Epidermal melanocyte (primary cell): ENCODE results near the gene CHCHD3.
"Not testable (repeated sequence)": the region's sequence is repeated elsewhere in the genome, so short reads cannot be mapped to it uniquely, and the experiment has no call there.

ENCODE experiments used
- DNase-seq: peaks from one replicate; pipeline ENCODE4 v3.0.0; 2011; ENCODE audit warnings: low spot score; ENCODE audit not compliant: insufficient read length

CHCHD3 gene

DNA sequence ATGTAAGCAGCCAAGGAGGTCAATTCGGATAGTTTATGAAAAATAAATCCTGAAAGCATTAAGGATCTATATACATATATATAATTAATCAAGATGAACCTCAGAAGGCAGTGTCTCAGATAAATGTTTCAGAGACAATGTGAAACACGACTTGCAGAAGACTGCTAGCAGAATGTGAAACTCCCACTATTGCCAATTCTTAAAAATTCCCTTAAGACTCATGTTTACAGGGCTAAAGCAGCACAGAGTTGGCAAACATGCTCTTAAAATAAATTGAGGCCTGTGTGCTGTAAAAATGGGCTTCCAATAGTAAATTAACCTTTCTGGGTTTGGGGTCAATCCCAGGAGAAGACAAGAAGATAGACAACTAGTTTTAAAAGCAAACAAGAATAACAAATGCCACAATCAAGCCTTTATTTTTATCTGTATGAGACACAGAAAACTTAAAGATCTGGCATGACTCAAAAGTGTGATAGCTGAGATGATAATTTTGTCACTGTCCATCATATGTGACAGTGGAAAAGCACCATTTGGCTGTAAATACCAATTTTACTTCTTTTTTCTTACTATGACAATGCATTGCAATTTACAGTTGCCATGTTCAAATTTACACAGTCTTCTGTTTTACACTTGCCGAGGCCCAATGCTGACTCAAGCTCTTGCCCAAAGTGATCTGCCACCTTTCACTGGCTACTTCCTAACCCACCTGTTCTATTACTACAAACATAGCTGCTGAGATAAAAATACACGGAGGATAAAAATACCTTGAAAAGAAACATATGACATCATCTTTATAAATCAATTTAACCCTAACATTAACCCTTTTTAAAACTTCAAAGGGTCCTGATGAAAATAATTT, 78.6 kb downstream of the CHCHD3 start:
- DNase-seq = no peak

DNA sequence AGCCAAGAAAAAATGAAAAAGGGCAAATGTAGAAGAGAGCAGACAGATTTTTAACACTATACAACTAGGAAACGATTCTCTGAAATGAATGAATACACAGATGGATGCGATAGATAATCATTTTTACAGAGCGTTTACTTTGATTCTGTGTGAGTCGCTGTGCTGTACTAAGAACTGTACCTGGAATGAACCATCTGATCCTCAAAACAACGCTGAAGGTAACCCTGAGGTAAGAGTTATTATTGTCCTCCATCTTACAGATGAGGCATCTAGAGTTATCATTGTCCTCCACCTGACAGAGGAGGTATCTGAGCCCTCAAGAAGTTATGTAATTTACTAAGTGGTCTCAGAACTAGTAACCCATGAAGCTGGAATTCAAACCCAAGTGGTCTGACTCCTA, 80.2 kb downstream of the CHCHD3 start:
- no peak for DNase-seq

DNA sequence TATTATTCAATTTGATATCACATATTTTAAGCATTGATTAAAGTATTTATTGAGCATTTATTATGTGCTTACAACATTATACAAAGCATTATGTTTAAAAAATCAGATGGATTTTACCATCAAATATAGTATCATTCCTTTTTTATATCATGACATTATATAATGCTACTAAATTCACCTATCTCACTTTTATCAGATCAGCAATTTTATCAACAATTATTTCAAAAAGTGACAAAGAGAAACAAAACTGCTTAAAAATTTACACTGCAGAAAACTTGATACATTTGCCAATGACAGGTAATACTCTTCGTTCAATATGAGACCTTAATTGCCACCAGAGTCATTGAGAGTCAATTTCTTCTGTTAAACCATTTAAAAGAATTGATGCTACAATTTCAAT, 82.0 kb downstream of the CHCHD3 start:
- DNase-seq = no peak

DNA sequence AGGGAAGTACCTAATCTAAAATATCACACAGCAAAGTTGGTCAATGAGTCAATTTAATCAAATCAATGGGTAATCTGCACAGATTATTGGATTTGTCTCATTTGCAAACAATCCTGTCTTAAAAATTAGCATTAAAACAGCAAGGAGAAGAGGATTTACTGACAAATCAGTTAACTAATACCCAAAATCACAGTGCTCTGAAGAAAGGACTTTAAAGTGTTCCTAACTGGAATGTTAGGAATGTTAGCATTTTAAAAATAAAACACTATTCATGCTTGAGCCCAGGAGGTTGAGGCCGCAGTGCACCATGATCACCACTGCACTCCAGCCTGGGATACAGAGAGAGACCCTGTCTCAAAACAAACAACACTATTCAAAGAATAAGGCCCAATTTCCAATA, 83.1 kb downstream of the CHCHD3 start:
- DNase-seq = no peak

DNA sequence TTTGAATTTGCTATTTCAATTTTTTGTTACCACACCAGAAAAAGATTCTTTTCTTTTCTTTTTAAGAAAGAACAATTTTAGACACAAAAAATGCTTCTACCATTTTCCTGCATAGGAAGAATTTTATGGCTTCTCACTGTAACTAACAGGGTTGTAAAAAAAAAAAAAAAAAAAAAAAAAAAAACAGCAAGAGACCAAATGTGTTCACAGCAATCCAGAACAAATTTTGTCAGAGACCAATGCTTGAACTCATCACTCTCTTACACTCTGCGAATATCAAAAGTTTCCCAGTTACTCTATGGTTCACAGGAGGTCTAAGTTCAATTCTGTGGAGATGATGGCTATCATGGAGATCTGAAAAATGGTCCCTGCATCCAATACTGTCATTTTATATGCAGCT, 84.4 kb downstream of the CHCHD3 start:
- no peak for DNase-seq

DNA sequence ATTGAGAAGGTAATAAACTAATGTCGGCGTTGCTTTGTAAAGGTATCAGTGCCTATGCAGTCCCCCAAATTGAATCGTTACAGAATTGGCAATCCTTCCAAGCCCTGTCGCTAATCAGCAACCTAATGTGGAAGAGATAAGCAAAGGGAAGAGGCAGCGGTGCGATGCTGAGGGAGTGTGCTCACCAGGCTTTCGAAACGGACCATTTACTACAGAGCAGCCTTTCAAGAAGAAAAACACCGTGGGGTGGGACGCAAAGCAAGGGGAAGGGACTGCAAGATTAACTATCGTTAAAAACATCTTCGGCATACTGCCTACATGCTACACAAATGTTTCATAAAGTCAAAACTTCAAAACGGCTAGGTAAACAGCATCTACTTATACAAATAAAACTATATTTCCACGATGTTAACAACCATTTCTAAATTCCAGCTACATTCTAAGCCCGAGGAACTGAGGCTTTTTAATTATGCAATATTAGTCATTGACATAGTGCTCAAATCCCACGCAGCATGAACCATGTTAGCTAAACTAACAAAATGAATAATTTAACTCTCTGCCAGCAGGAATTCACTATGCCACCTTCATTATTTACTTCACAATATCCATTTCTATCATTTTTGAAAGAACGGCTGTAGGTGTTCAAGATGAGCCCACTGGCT, 85.2 kb downstream of the CHCHD3 start:
- DNase-seq = no peak

DNA sequence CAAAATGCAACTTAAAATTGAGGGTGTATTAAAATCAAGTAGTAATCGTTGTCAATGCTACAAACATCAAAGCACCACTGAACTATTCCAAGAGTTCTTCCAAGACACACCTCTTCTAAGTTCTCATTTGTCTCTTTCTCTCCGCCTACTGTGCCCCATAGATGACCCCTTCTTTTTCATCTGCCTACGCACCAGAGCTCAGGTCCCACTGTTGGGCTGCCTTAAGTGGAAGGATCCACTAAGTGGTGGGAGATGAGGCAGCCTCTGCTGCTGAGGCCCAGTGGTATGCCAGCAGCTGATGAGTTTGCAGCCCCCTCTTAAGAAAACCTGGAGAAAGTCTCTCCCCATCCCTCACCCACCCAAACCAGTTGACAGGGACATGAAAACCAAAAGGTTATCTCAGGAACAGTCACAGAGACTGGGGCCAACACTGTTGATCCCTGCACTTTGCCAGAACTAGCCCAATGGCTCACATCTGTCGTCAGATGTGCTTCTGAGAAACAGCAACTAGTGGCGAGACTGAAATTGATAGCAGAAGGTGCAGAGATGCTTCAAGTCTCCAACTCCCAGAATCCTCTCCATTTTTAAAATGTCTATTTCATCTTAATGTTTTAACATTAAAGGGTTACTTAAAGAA, 88.4 kb downstream of the CHCHD3 start:
- no peak for DNase-seq

DNA sequence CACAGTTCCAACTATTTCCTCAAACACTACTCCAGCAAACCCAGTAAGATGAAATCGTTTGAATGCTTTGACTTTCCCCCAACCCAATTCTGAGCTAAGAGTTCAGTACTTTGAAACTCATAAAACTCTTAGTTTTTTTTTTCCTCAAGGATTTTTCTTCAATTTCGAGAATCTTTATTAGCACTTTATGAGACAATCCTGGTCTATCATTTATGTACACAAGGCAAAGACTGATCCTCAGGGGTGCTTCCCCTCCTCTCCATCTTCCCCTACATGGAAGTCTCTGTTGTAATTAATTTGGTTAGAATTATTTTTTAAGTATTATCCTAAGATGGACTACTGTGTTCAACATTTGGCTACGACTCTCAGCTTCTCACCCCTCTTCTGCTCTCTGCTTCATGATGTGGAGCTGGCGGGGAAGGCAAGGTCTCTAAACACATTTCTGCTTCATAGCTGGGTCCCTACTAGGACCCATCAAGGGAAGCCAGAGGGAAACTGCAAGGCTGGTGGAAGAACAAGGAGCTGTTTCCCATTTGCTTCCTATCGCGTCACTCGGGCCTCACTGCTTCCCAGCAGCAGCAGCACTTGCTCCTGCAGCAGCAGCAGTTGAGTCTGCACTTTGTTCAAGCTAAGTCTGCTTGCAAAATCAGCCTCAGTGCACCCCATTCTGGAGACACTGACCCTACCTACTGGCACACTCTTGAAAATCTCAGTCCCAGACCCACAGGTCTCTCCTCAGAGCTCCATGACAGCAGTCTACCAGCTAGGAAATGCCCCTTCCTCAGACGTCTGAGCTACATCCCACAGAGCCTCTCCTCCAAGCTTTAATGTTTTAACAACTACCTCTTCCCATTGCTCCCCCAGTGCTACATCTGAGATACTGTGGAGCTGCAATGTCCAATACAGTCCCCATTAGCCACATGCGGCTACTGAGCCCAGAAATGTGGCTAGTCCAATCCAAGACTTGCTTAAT, 90.0 kb downstream of the CHCHD3 start:
- DNase-seq = no peak

DNA sequence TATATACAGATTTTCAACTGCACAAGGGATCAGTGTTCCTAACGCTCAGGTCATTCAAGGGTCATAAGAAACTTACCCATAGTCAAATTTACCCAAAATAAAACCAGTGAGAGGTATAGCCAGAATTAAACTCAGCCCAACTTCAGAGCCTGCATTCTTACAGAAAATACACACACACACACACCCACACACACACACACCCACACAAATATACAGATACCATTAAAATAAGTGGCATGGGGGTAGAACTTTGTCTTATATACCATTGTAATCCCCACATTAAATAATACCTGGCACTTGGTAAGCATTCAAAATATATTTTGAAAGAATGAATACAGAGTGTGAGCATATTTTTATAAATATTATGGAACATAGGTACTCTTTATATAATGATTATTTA, 93.8 kb downstream of the CHCHD3 start:
- no peak for DNase-seq

DNA sequence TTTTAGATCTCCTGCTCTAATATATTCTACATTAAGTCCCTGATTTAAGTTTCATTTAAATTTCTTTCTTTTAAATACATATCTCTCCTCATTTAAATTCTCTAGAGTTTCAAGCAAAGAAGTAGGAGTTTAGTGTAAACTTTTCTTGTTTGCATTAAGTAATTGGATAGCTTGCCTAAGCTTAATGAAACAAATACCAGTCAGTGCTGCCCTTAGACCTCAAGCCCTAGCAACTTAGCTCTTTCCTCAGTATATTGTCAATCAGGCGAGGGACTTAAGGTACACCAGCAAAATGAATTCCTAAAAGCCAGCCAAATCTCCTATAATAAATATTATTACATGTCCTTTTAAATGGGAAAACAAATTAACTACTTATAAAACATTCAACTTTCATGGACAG, 101.5 kb downstream of the CHCHD3 start:
- no peak for DNase-seq

DNA sequence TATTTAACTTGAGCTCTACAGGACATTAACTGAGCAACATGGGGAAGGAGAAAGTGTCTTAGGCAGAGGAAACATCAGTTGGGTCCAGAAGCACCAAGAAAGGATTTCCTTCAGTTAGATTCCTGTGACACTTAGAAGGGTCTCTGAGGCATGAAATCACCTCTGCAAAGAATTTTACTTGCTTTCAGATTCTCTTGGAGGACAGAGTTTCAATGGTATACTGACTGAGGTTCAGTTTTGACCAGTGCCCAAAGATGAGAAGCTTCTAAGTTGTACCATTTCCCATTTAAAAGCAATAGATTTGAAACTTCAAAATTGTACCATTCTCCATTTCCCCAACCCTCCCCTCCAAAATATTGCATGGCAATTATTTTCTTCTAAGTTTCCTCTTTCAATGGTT, 102.4 kb downstream of the CHCHD3 start:
- DNase-seq = no peak

DNA sequence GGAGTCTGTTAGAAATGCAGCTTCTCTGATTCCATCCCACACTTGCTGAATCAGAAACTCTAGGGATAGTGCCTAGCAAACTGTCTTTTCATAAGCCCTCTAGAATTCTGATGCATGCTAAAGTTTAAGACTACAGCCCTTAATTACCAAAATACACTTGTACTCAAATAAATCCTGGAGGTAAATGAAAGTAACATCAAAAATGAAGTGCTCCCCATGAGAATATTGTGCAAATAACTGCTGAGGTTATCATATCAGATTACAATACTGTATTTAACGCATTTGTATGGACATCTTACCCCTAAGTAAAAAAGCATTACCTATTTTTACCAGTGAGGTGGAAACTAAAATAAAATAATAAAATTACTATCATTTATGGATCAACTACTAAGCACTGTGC, 104.7 kb downstream of the CHCHD3 start:
- DNase-seq = no peak

DNA sequence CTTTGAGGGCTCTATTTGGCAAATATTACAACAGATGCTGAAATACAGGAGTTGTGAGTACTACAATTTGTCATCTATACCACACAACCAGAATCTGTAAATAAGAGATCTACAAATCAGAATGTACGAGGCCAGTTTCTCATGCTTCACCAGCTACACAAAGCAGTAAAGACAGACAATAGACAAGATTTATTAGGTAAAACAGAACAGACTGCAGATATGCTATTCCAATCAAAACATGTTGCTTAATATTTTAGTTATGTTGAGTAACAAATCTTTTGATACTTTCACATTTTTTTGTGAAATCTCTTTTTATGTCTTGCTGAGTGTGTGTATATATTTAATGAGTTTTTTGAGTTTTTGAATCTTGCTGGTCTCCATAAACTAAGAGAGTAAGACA, 109.1 kb downstream of the CHCHD3 start:
- no peak for DNase-seq

DNA sequence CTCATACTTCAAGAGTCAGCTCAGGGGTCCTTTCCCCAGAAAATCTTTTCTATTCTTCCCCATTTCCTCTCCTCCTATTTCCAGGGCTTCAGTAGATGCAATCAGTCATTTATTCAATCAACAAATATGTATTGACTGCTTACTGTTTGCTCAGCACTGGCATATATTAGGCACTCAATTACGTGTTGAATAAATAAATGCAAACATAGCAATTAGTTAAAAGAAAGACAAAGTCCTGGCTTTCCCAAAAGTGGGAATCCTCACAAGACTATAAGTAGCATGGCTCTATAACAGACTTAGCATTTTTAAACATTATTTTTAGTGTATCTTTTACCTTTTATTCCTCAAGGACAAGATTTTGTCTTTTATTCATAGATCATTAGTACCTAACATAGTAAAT, 111.6 kb downstream of the CHCHD3 start:
- no peak for DNase-seq

DNA sequence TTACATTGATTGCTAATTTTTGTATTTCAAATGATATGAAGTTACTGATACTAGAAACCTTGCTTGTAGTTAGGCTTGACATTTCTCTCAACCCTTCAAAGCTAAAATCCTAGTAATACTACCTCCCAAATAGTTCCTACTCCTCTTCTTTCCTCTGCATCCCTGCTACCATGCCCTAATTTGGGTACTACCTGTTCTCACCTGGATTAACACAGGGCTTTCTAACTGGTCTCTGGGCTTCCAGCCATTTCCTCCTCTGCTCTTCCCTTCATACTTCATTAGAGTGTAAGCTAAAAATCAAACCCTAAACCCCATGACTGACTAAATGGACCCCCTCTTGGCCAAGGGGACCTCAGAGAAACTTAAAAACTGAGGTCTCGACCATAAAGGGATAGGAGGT, 112.4 kb downstream of the CHCHD3 start:
- DNase-seq = no peak

DNA sequence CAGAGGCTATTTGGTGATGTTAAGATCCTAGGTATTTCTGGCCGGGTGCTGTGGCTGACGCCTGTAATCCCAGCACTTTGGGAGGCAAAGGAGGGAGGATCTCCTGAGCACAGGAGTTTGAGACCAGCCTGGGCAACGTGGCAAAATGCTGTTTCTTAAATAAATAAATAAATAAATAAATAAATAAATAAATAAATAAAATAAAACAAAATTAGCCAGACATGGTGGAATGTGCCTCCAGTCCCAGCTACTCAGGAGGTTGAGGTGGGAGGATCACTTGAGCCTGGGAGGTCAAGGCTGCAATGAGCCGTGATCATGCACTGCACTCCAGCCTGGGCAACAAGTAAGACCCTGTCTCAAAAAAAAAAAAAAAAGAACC, 114.4 kb downstream of the CHCHD3 start:
- not testable (repeated sequence) for DNase-seq

DNA sequence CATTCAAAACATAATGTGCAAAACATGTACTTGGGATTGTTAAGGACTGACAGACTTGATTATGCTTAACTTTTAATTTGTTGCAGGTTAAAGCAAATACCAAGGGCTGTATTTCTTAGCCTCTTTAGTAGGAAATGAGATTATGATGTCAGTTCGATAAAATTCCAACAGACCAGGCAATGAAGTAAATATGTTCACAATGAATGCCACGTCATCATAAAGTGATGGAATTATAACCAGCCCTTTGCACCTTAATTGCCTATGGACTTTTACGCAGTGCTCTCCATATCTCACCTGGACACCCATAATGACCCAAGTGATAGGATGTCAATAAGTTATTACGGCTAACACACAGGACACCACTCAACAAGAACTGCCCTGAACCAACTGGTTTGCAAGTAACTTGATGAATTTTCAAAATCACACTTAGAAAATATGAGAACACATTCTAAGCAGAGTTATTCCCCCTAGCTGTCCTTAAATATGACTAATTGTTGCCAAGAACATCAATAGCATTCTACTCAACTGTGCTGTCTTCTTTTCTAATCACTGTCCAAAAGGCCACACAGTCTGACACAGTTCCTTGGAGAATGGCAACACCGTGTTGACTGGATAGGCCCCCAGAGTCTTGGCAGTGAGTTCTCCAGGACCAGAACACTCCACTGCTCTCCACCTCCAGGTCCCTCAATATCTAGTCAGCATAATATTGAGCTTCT, 115.0 kb downstream of the CHCHD3 start:
- no peak for DNase-seq

DNA sequence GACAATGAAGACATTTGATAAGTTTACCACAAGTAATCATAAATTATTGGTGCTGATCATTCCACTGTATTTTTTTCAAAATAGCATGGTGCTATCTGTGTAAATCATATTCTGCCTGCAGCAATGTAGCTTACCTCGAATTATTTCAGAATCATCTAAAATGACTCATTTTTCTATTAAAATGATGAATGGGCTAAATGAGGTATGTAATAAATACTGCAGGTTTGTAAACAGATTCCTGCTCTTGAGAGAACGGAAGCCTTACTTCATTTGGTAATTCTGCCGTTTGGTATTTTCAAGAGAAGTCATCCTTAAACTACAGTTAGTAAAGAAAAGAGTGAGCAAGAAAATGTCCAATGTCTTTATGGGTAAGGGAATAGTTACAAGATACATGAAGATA, 115.9 kb downstream of the CHCHD3 start:
- no peak for DNase-seq

DNA sequence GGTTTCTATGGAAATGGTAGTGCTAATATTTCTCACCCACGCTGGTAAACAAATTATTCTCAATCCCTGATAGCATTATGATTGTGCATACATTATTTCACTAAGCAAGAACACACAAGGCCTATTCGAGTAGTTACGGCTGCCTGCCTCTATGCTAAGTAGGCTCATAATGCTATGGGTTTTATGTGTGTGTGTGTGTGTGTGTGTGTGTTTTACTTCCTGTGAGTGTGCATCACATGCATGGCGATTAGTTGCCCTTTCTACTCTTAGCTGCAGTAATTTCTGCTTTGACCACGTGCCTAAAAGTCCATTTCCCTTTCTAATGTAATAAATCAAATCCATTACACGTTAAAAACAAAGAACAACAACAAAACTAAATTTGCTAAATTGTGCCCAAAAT, 117.0 kb downstream of the CHCHD3 start:
- DNase-seq = no peak

DNA sequence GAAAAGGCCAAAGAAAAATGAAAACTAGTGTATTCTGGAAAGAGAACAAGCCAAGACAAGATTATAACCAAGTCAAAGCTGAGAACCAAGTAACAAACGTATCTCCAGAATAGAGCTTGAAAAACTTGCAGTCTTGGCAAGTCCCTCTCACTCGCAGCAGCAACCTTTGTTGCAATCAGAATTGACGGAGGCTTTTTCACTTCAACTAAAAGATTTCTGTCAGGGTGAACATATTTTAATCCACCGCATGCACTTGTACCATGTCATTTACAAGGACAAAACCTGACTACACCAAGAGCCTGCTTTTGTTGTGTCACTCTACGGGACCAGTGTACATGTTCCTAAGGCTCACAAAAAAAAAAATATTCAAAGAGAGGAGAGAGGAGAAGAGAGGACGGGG, 122.0 kb downstream of the CHCHD3 start:
- DNase-seq = no peak

DNA sequence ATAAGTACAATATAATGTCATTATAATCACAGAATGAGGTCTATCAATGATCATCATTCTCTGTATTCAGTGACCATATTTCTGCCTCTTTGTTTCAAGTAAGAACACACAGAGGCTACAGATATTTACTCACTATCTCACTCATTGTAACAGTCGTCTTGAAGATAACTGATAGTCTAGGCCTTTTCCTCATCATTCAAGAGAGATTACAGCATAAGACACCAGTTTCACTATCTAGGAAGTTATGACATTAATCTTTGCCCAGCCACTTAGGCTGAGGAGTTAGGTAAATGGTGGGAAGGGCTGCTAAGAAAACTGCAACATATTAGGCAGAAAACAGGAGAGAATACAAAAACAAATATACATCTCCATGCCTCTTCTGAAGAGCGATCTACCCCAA, 125.3 kb downstream of the CHCHD3 start:
- no peak for DNase-seq
